Activated CD8-positive, alpha-beta T cell treated with anti-CD3 and anti-CD28 coated beads for 36 hours (primary cell): ENCODE measurements around the gene DNPEP. TPM values are rescaled to one million over a fixed set of nuclear protein-coding genes. Genes with fewer than 3 reads are reported as not detected.

ENCODE experiments used
- ATAC-seq: fragments of 200-7000 bp; cut with Tn5 transposase; one replicate; pipeline ENCODE4 v1.10.0; 2021; ENCODE audit warnings: mild to moderate bottlenecking, moderate library complexity
- CTCF ChIA-PET: fragments of 350-600 bp; sonication (Branson Sonifier 250); formaldehyde crosslinking; loops from one replicate; lab custom pipeline; 2021; ENCODE audit warnings: antibody characterized with exemption; lab: Charles Lee
- POLR2A ChIA-PET: fragments of 350-600 bp; sonication (Branson Sonifier 250); formaldehyde crosslinking; loops from one replicate; lab custom pipeline; 2021; ENCODE audit warnings: antibody characterized with exemption; lab: Charles Lee
- DNase-seq: peaks from one replicate; pipeline ENCODE4 v3.0.0-alpha.2; 2020
- H3K27ac Mint-ChIP-seq: one replicate; pipeline ENCODE4 v1.8.0; 2021; ENCODE audit warnings: mild to moderate bottlenecking, mixed read lengths
- H3K27me3 Mint-ChIP-seq: one replicate; pipeline ENCODE4 v1.8.0; 2021; ENCODE audit warnings: mixed read lengths
- H3K36me3 Mint-ChIP-seq: one replicate; pipeline ENCODE4 v1.8.0; 2021; ENCODE audit warnings: low read depth, mixed read lengths
- H3K4me1 Mint-ChIP-seq: one replicate; pipeline ENCODE4 v1.8.0; 2021; ENCODE audit warnings: low read depth, mixed read lengths
- H3K4me3 Mint-ChIP-seq: one replicate; pipeline ENCODE4 v1.8.0; 2021; ENCODE audit warnings: mild to moderate bottlenecking, moderate library complexity, mixed read lengths
- H3K9me3 Mint-ChIP-seq: one replicate; pipeline ENCODE4 v1.8.0; 2021; ENCODE audit warnings: mixed read lengths
- CTCF ChIP-seq: fragments of 200-600 bp; IDR thresholded peaks from one replicate; pipeline ENCODE4 v1.8.0; 2022; ENCODE audit warnings: antibody characterized with exemption, mild to moderate bottlenecking
- intact Hi-C: fragments of 100-400 bp; cut with micrococcal nuclease; formaldehyde crosslinking; loops from one replicate; pipeline ENCODE4 v1.10.0; 2022
- total RNA-seq, 2 experiments: library from RNA; stranded (reverse); gene quantifications; one replicate each; pipeline ENCODE4 v1.2.3, GENCODE V29; 2021

DNPEP gene
- total RNA-seq, 2 experiments from 2014 or later = 112 to 113 TPM

GRCh38 chr2:219417374-219417773 lies 29.7 kb upstream of the DNPEP start:
- Mint-ChIP-seq H3K9me3 (peaks cover under 1% of the 10 kb centered on the region), H3K27ac (no peak overlapping the region), H3K4me3 (no peak overlapping the region), H3K36me3 (no peaks in the 10 kb centered on the region), H3K4me1 (no peaks in the 10 kb centered on the region), H3K27me3 (peaks cover 29% of the 10 kb centered on the region)
- DNase-seq (no peak), ATAC-seq (no peak)
- POLR2A ChIA-PET = no interaction called here
- no peak for TF ChIP-seq CTCF
- intact Hi-C loops = no loop called here
- CTCF ChIA-PET = interaction anchor here (1.4 to 4.5 kb wide), 3 partner anchors 14 to 112 kb away, joined by 4 to 30 read pairs (median 14); no protein-coding TSS in a partner anchor

DNA sequence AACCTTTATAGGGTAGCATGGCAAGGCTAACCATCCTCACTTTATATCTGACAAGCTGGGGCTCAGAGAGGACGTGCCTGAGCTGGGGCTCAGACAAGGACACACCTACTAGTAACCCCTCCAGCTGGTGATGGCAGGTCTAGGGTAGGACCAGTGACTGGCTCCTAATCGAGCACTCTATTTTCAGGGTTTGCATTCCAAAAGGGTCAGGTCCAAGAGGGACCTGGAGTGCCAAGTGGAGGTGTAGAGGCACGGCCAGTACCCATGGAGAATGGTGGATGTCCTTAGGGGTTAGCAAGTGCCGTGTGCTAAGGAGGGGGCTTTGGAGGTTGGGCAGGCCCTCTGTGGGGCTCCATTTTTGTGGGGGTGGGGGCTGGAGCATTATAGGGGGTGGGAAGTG lies 29.2 kb upstream of the DNPEP start:
- intact Hi-C loops = no loop called here
- Mint-ChIP-seq H3K27me3 (peaks cover 30% of the 10 kb centered on the region), H3K4me1 (no peaks in the 10 kb centered on the region), H3K36me3 (no peaks in the 10 kb centered on the region), H3K27ac (no peak overlapping the region), H3K9me3 (peaks cover 2% of the 10 kb centered on the region), H3K4me3 (no peak overlapping the region)
- CTCF ChIA-PET = interaction anchor here (1.4 to 4.5 kb wide), 3 partner anchors 14 to 113 kb away, joined by 4 to 30 read pairs (median 14); no protein-coding TSS in a partner anchor
- DNase-seq (no peak), ATAC-seq (no peak)
- TF ChIP-seq CTCF = no peak
- POLR2A ChIA-PET = no interaction called here

DNA sequence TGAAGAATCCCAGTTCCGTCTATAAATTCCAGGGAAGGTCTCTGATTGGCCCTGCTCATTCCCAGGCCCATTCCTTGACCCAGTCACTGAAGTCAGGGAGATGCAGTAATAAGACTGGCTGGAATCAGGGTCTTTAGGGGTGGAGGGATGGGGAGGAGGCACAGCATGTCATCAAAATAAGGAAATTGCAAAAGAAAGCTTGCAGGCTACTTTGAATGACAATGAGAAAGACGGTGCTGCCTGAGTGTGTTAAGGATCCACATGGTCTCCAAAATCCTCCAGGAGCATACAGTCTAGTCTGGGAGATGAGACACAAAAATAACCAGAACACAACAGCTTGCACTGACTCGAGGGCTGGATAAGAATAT lies 28.5 kb upstream of the DNPEP start:
- POLR2A ChIA-PET = no interaction called here
- intact Hi-C loops = no loop called here
- CTCF ChIA-PET = interaction anchor here (1.2 to 4.5 kb wide), 4 partner anchors 13 to 125 kb away, joined by 4 to 30 read pairs (median 9); no protein-coding TSS in a partner anchor
- ATAC-seq = no peak
- no peak for TF ChIP-seq CTCF
- Mint-ChIP-seq H3K4me1 (no peaks in the 10 kb centered on the region), H3K36me3 (no peaks in the 10 kb centered on the region), H3K27me3 (peaks cover 29% of the 10 kb centered on the region), H3K4me3 (no peak overlapping the region), H3K9me3 (peaks cover 2% of the 10 kb centered on the region), H3K27ac (no peak overlapping the region)
- no peak for DNase-seq

DNA sequence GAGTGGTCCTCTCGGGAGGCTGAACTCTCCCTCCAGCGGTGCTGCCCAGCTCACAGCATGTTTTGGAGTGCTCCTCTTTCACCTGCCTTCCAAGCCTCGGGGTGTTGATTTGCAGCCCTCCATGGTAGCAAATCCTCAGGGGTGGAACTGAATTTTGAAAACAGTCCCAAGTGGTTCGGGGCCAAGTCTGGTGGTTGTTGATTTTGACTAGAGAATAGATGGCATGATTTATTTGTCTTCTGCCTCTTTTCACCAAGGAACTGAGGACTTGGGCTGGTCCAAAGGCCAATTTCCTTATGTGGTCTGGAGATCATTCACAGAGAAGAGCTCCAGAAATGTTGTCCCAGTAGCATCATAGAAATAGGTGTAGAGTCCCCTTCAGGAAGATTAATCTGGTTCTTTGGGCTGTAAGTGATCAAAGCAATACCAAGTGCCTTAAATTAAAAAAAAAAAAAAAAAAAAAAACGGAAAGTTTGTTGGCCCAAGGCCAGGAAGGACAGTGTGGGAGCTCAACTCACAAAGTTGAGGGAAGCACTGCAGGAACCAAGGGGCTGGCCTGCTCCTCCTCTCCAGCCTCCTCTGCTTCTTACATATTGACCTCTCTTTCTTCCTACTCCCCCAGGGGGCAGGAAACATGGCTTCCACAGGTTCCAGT lies 28.0 kb upstream of the DNPEP start:
- ATAC-seq (no peak), DNase-seq (no peak)
- H3K4me1 Mint-ChIP-seq = no peaks in the 10 kb centered on the region
- TF ChIP-seq CTCF = no peak
- intact Hi-C loops = no loop called here
- H3K4me3 Mint-ChIP-seq = no peak overlapping the region
- peaks cover 2% of the 10 kb centered on the region for H3K9me3 Mint-ChIP-seq
- H3K36me3 Mint-ChIP-seq = no peaks in the 10 kb centered on the region
- ChIA-PET POLR2A (no interaction called here), CTCF (interaction anchor here (0.8 to 4.5 kb wide), 4 partner anchors 12 to 144 kb away, joined by 3 to 30 read pairs (median 9); no protein-coding TSS in a partner anchor)
- no peak overlapping the region for H3K27ac Mint-ChIP-seq
- H3K27me3 Mint-ChIP-seq = peaks cover 26% of the 10 kb centered on the region

GRCh38 chr2:219414857-219415256 lies 27.1 kb upstream of the DNPEP start:
- Mint-ChIP-seq H3K4me1 (no peaks in the 10 kb centered on the region), H3K27ac (no peak overlapping the region), H3K36me3 (no peaks in the 10 kb centered on the region), H3K4me3 (no peak overlapping the region), H3K27me3 (peaks cover 19% of the 10 kb centered on the region), H3K9me3 (peaks cover 2% of the 10 kb centered on the region)
- ATAC-seq = no peak
- intact Hi-C loops = no loop called here
- POLR2A ChIA-PET = no interaction called here
- CTCF ChIA-PET = interaction anchor here (4.5 kb wide), 1 partner anchor 12 kb away, joined by 30 read pairs; no protein-coding TSS in a partner anchor
- no peak for TF ChIP-seq CTCF
- DNase-seq = no peak
